GM19099 (cell line): ENCODE measurements around the gene SLC12A5.

Source experiments
- POLR2A ChIP-seq: IDR thresholded peaks from 3 replicates; pipeline ENCODE4 v1.6.1; 2011; ENCODE audit warnings: low read depth; ENCODE audit not compliant: insufficient read length; ENCODE audit errors: extremely low read depth

The SLC12A5 gene

GRCh38 chr20:46004889-46005473 lies 24.0 kb upstream of the SLC12A5 start:
- peak; percentile 22 for TF ChIP-seq POLR2A

GRCh38 chr20:46006022-46006705 lies 22.9 kb upstream of the SLC12A5 start:
- no peak for TF ChIP-seq POLR2A

GRCh38 chr20:46006964-46007363 lies 22.1 kb upstream of the SLC12A5 start:
- TF ChIP-seq POLR2A, result no peak

GRCh38 chr20:46007671-46008070 lies 21.3 kb upstream of the SLC12A5 start:
- TF ChIP-seq POLR2A, result no peak

- no peak for TF ChIP-seq POLR2A
Observed at GRCh38 chr20:46009816-46010215, 19.2 kb upstream of the SLC12A5 start.

- no peak for TF ChIP-seq POLR2A
Observed at GRCh38 chr20:46010491-46011391, 18.3 kb upstream of the SLC12A5 start.

- no peak for TF ChIP-seq POLR2A
Observed at GRCh38 chr20:46011631-46012482, 17.2 kb upstream of the SLC12A5 start.

GRCh38 chr20:46012921-46013320 lies 16.1 kb upstream of the SLC12A5 start:
- no peak for TF ChIP-seq POLR2A

- TF ChIP-seq POLR2A, result no peak
Observed at GRCh38 chr20:46013322-46013828, 15.6 kb upstream of the SLC12A5 start.

GRCh38 chr20:46013829-46014516 lies 15.0 kb upstream of the SLC12A5 start:
- no peak for TF ChIP-seq POLR2A

GRCh38 chr20:46014517-46015396 lies 14.3 kb upstream of the SLC12A5 start:
- no peak for TF ChIP-seq POLR2A

- no peak for TF ChIP-seq POLR2A
Observed at GRCh38 chr20:46017272-46017671, 11.7 kb upstream of the SLC12A5 start.

GRCh38 chr20:46018112-46018511 lies 10.9 kb upstream of the SLC12A5 start:
- no peak for TF ChIP-seq POLR2A
